CD8-positive, alpha-beta memory T cell (primary cell): ENCODE data around the gene RASL11A. TPM values are rescaled to one million over a fixed set of nuclear protein-coding genes. Genes with fewer than 3 reads are reported as not detected.

ENCODE experiments used
- CTCF ChIA-PET: fragments of 350-600 bp; sonication (Branson Sonifier 250); formaldehyde crosslinking; loops from one replicate; lab custom pipeline; 2021; ENCODE audit warnings: antibody characterized with exemption; lab: Charles Lee
- POLR2A ChIA-PET: fragments of 350-600 bp; sonication (Branson Sonifier 250); formaldehyde crosslinking; loops from one replicate; lab custom pipeline; 2021; ENCODE audit warnings: antibody characterized with exemption; lab: Charles Lee
- DNase-seq, 5 donors: peaks; one replicate each; pipeline versions ENCODE4 v3.0.0 to v3.0.0-alpha.2; 2020 to 2022; ENCODE audit warnings: mixed read lengths in 1 of 5
- H3K27ac ChIP-seq: one replicate; pipeline ENCODE4 v1.7.0; 2013; ENCODE audit warnings: low read depth, mild to moderate bottlenecking, low read length, moderate library complexity
- H3K27me3 ChIP-seq: 2 replicates; pipeline ENCODE4 v1.7.0; 2013; ENCODE audit warnings: low read length, mild to moderate bottlenecking; ENCODE audit not compliant: insufficient read depth, poor library complexity, severe bottlenecking
- H3K36me3 ChIP-seq: 2 replicates; pipeline ENCODE4 v1.7.0; 2013; ENCODE audit warnings: mild to moderate bottlenecking, low read length, moderate library complexity; ENCODE audit not compliant: insufficient read depth
- H3K4me1 ChIP-seq: 2 replicates; pipeline ENCODE4 v1.7.0; 2013; ENCODE audit warnings: mild to moderate bottlenecking, low read length, moderate library complexity; ENCODE audit not compliant: insufficient read depth
- H3K4me3 ChIP-seq: 2 replicates; pipeline ENCODE4 v1.7.0; 2013; ENCODE audit warnings: mild to moderate bottlenecking, low read length
- H3K9me3 ChIP-seq: 2 replicates; pipeline ENCODE4 v1.7.0; 2013; ENCODE audit warnings: mild to moderate bottlenecking, low read length
- H3K27ac Mint-ChIP-seq, 8 donors: one replicate each; pipeline ENCODE4 v1.8.0; 2020 to 2021; ENCODE audit warnings: mixed read lengths in 8 of 8, mild to moderate bottlenecking in 6 of 8, inconsistent platforms in 3 of 8, moderate library complexity in 3 of 8
- H3K27me3 Mint-ChIP-seq, 2 donors: one replicate each; pipeline ENCODE4 v1.8.0; 2020 to 2021; ENCODE audit warnings: mixed read lengths in 2 of 2, mild to moderate bottlenecking in 1 of 2, moderate library complexity in 1 of 2
- H3K36me3 Mint-ChIP-seq, 3 donors: one replicate each; pipeline ENCODE4 v1.8.0; 2020 to 2021; ENCODE audit warnings: mixed read lengths in 3 of 3, inconsistent platforms in 1 of 3, mild to moderate bottlenecking in 1 of 3
- H3K4me1 Mint-ChIP-seq, 3 donors: one replicate each; pipeline ENCODE4 v1.8.0; 2020 to 2021; ENCODE audit warnings: mixed read lengths in 3 of 3, inconsistent platforms in 1 of 3, mild to moderate bottlenecking in 1 of 3
- H3K4me3 Mint-ChIP-seq, 7 donors: one replicate each; pipeline ENCODE4 v1.8.0; 2020 to 2021; ENCODE audit warnings: mixed read lengths in 7 of 7, mild to moderate bottlenecking in 6 of 7, moderate library complexity in 4 of 7, inconsistent platforms in 2 of 7
- H3K9me3 Mint-ChIP-seq, 5 donors: one replicate each; pipeline ENCODE4 v1.8.0; 2020 to 2022; ENCODE audit warnings: mixed read lengths in 5 of 5, mild to moderate bottlenecking in 3 of 5, moderate library complexity in 2 of 5, inconsistent platforms in 1 of 5
- polyA plus RNA-seq: library from polyadenylated mRNA; unstranded; fragments of 300-500 nt; fragmentation: Illumina TruSeq; gene quantifications from one replicate; pipeline ENCODE4 v1.2.3, GENCODE V29; 2021
- total RNA-seq, 2 experiments: library from RNA; stranded (reverse); gene quantifications; one replicate each; pipeline ENCODE4 v1.2.3, GENCODE V29; 2021

RASL11A gene
- total and polyA plus RNA-seq, 3 experiments from 2014 or later: 0.75 to 6.3 (median 5.3) TPM

DNA sequence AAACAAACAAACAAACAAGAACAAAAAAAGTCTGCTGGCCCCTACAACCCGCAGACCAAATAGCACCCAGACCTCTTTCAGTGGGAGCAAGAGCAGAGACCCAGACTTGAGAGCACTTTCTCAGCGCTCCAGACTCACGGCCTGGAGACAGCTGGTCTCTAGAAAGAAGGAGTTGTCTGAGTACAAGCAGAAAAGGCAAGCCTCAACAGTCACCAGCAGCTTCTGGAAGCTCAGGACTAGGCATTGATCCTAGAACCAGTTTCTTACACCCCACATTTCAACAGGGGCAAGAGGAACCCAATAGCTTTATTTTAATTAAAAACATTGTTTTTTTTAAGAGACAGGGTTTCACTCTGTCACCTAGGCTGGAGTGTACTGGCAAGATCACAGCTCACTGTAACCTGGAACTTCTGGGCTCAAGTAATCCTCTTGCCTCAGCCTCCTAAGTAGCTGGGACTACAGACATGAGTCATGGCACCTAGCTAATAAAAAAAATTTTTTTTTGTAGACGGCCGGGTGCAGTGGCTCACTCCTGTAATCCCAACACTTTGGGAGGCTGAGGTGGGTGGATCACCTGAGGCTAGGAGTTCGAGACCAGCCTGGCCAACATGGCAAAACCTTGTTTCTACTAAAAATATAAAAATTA is 30.4 kb downstream of the RASL11A start:
- H3K27ac ChIP-seq: no peak overlapping the region
- Mint-ChIP-seq H3K4me3 (no peak overlapping the region), H3K36me3 (no peaks in the 10 kb centered on the region), H3K27ac (no peak overlapping the region), H3K27me3 (peaks cover 9 to 42% of the 10 kb centered on the region in 2 donors), H3K4me1 (peaks cover 0 to 7% (median 4%) of the 10 kb centered on the region in 3 donors), H3K9me3 (peaks cover 0 to 4% (median 0%) of the 10 kb centered on the region in 5 donors)
- ChIA-PET CTCF (interaction anchor here (2.2 kb wide), 1 partner anchor 31 kb away, joined by 6 read pairs; the partner anchor contains the start of gene RASL11A), POLR2A (no interaction called here)
- no peaks in the 10 kb centered on the region for H3K36me3 ChIP-seq
- no peaks in the 10 kb centered on the region for H3K9me3 ChIP-seq
- peaks cover 15% of the 10 kb centered on the region for H3K4me1 ChIP-seq
- H3K27me3 ChIP-seq: no peaks in the 10 kb centered on the region
- no peak for DNase-seq
- no peak overlapping the region for H3K4me3 ChIP-seq

DNA sequence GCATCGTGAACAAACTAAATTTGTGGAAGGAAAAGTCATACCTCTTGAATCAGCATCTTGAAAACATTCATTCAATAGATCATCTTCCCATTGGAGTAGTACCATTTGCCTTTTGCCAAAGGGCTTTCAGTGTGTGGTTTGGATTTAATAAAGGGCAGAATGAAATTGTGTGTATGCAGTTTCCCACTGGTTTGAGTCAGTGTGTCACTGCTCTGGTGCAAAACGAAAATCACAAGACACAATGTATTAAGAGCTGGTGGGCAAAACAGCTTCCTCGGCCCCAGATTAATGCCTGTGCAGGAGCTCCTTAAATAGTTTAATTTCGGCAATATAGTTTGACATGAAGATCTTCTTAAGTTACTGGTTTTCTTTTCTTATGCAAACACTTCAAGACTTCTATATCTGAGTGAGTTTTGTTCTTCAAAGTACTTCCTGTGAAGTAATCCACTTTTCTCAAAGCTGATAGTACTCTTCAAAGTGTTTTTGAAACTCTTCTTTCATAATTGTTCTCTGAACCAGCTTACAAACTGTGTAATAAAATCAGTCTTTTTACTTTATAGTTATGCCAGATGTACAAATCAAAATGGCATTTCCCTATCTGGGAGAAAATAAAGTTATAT is 32.1 kb downstream of the RASL11A start:
- H3K9me3 Mint-ChIP-seq: peaks cover 0 to 4% (median 0%) of the 10 kb centered on the region in 5 donors
- ChIA-PET POLR2A (no interaction called here), CTCF (no interaction called here)
- Histone ChIP-seq H3K4me3 (no peak overlapping the region), H3K4me1 (peaks cover 15% of the 10 kb centered on the region), H3K27ac (no peak overlapping the region), H3K9me3 (no peaks in the 10 kb centered on the region), H3K36me3 (no peaks in the 10 kb centered on the region), H3K27me3 (no peaks in the 10 kb centered on the region)
- no peaks in the 10 kb centered on the region for H3K36me3 Mint-ChIP-seq
- DNase-seq: peak in 1 of 5 donors; percentile 44
- no peak overlapping the region for H3K27ac Mint-ChIP-seq
- H3K4me1 Mint-ChIP-seq: peaks cover 0 to 7% (median 4%) of the 10 kb centered on the region in 3 donors
- H3K4me3 Mint-ChIP-seq: no peak overlapping the region
- peaks cover 9 to 37% of the 10 kb centered on the region in 2 donors for H3K27me3 Mint-ChIP-seq

DNA sequence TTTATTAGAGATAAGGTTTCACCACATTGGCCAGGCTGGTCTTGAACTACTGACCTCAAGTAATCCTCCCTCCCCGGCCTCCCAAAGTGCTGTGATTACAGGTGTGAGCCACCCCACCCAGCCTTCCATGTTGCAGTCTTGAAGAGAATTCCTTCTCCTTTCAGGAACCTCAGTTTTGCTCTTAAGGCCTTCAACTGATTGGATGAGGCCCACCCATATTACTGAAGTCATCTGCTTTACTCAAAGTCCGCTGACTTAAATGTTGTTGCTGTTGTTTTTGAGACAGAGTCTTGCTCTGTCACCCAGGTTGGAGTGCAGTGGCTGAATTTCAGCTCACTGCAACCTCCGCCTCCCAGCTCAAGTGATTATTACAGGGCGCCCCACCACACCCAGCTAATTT is 33.5 kb downstream of the RASL11A start:
- H3K27me3 Mint-ChIP-seq: peaks cover 11 to 26% of the 10 kb centered on the region in 2 donors
- no peaks in the 10 kb centered on the region for H3K27me3 ChIP-seq
- no peak overlapping the region for H3K27ac ChIP-seq
- CTCF ChIA-PET: no interaction called here
- POLR2A ChIA-PET: no interaction called here
- no peak overlapping the region for H3K27ac Mint-ChIP-seq
- no peaks in the 10 kb centered on the region for H3K9me3 ChIP-seq
- H3K9me3 Mint-ChIP-seq: peaks cover 0 to 4% (median 0%) of the 10 kb centered on the region in 5 donors
- no peaks in the 10 kb centered on the region for H3K36me3 ChIP-seq
- no peak overlapping the region for H3K4me3 ChIP-seq
- no peak for DNase-seq
- H3K4me3 Mint-ChIP-seq: no peak overlapping the region
- H3K4me1 ChIP-seq: peaks cover 15% of the 10 kb centered on the region
- no peaks in the 10 kb centered on the region for H3K36me3 Mint-ChIP-seq
- H3K4me1 Mint-ChIP-seq: peaks cover 0 to 7% (median 4%) of the 10 kb centered on the region in 3 donors

DNA sequence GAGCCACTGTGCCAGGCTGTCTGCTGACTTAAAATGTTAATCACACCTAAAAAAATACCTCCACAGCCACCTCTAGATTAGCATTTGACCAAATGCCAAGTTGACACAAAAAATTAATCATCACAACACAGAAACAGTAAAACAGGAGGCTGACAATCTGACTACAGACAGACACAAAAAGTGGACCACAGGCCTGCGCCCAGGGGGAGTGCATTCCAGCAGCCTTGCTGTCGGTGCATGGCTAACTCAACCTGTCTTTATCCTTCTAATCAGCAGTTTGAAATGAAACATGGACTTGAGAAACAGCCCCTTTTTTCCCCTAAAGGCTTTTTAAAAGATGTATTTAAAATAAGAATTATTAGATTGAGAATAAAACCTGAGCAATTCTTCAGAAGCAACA is 34.0 kb downstream of the RASL11A start:
- H3K4me1 ChIP-seq: peaks cover 15% of the 10 kb centered on the region
- Mint-ChIP-seq H3K36me3 (no peaks in the 10 kb centered on the region), H3K9me3 (peaks cover 0 to 4% (median 0%) of the 10 kb centered on the region in 5 donors), H3K4me1 (peaks cover 0 to 7% (median 4%) of the 10 kb centered on the region in 3 donors), H3K27me3 (peaks cover 7 to 20% of the 10 kb centered on the region in 2 donors), H3K27ac (peak overlapping the region in 1 of 8 donors; percentile 47), H3K4me3 (no peak overlapping the region)
- no peaks in the 10 kb centered on the region for H3K9me3 ChIP-seq
- no peak overlapping the region for H3K4me3 ChIP-seq
- ChIA-PET POLR2A (no interaction called here), CTCF (no interaction called here)
- H3K27ac ChIP-seq: no peak overlapping the region
- H3K36me3 ChIP-seq: no peaks in the 10 kb centered on the region
- no peaks in the 10 kb centered on the region for H3K27me3 ChIP-seq
- DNase-seq: no peak

DNA sequence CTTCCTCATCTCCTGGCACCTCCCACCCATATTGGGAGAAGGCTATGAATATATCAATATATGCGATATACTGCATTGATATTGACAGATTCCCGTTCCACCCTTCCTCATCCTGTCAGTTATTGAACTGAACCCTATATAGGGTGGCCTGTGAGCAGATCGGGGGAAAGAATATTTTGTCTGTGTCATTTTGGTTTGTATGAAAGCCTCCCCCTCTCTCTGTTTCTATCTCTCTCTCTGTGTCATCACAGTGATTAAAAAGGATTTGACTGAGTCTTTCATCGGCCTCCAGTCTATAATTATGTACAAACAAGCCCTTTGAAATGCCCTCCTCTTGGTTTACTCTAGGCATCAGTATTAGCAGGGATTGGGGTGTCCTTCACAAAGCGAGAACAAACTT is 35.7 kb downstream of the RASL11A start:
- CTCF ChIA-PET: no interaction called here
- no peak overlapping the region for H3K27ac Mint-ChIP-seq
- peaks cover 2 to 15% of the 10 kb centered on the region in 2 donors for H3K27me3 Mint-ChIP-seq
- H3K9me3 Mint-ChIP-seq: peaks cover 0 to 4% (median 0%) of the 10 kb centered on the region in 5 donors
- Histone ChIP-seq H3K4me3 (no peak overlapping the region), H3K27me3 (no peaks in the 10 kb centered on the region), H3K36me3 (no peaks in the 10 kb centered on the region), H3K27ac (no peak overlapping the region), H3K9me3 (no peaks in the 10 kb centered on the region), H3K4me1 (peaks cover 15% of the 10 kb centered on the region)
- DNase-seq: no peak
- no peaks in the 10 kb centered on the region for H3K36me3 Mint-ChIP-seq
- peaks cover 0 to 7% (median 4%) of the 10 kb centered on the region in 3 donors for H3K4me1 Mint-ChIP-seq
- POLR2A ChIA-PET: no interaction called here
- H3K4me3 Mint-ChIP-seq: no peak overlapping the region

DNA sequence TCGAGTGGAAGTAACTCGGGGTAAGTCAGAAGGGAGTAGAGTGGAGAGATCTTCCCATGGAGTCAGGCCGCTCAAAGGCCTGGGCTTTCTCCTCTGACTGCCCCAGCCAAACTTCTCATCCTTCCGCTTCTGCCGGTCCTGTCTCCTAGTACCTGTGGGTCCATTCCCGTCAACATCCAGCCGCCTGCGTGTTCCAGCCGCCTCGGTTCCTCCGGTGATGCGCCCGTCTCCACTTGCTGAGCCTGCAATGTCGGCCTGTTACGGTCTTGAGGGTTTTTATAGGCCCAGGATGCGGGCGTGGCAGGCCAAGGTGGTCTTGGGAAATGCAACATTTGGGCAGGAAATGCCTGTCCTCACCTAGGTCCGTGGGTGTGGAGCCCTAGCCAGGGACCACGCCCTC is 38.3 kb downstream of the RASL11A start:
- Histone ChIP-seq H3K9me3 (no peaks in the 10 kb centered on the region), H3K27ac (no peak overlapping the region), H3K4me3 (no peak overlapping the region), H3K4me1 (no peaks in the 10 kb centered on the region), H3K27me3 (no peaks in the 10 kb centered on the region), H3K36me3 (no peaks in the 10 kb centered on the region)
- H3K9me3 Mint-ChIP-seq: no peaks in the 10 kb centered on the region
- CTCF ChIA-PET: no interaction called here
- no peak overlapping the region for H3K4me3 Mint-ChIP-seq
- DNase-seq: no peak
- no peaks in the 10 kb centered on the region for H3K4me1 Mint-ChIP-seq
- peaks cover 2 to 13% of the 10 kb centered on the region in 2 donors for H3K27me3 Mint-ChIP-seq
- POLR2A ChIA-PET: no interaction called here
- H3K27ac Mint-ChIP-seq: no peak overlapping the region
- H3K36me3 Mint-ChIP-seq: no peaks in the 10 kb centered on the region

DNA sequence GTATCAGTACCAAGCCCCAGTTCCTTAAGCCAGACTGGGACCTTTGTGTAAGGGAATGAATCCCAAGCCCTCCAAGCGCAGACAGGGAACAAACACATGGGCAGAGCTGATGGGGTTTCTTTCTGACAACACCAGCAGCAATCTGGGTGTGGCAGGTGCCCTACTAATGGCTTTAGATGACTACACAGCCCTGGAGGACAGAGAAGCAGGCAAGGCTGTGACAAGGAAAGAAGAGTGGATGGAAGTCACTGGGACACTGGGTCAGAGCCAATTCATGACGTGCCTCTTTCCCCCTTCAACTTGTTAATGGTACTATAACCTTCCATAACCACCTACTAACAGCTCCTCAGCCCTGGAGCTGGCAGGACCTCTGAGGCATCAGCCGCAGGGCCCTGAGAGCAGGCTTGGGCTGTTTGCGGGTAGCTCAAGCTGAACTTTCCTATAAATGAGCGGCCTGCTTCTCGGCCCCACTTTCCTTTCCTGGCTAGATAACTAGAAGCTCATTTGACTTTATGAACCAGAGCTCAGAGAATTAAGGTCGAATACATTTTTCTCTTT is 38.9 kb downstream of the RASL11A start:
- Histone ChIP-seq H3K4me3 (no peak overlapping the region), H3K27me3 (no peaks in the 10 kb centered on the region), H3K36me3 (no peaks in the 10 kb centered on the region), H3K9me3 (no peaks in the 10 kb centered on the region), H3K4me1 (no peaks in the 10 kb centered on the region), H3K27ac (no peak overlapping the region)
- peak overlapping the region in 1 of 8 donors; percentile 86 for H3K27ac Mint-ChIP-seq
- POLR2A ChIA-PET: no interaction called here
- CTCF ChIA-PET: interaction anchor here (1.5 kb wide), 1 partner anchor 15 kb away, joined by 3 read pairs; no protein-coding TSS in a partner anchor
- H3K4me3 Mint-ChIP-seq: no peak overlapping the region
- H3K9me3 Mint-ChIP-seq: no peaks in the 10 kb centered on the region
- no peak for DNase-seq
- H3K27me3 Mint-ChIP-seq: peaks cover 4 to 15% of the 10 kb centered on the region in 2 donors
- H3K36me3 Mint-ChIP-seq: no peaks in the 10 kb centered on the region
- no peaks in the 10 kb centered on the region for H3K4me1 Mint-ChIP-seq

DNA sequence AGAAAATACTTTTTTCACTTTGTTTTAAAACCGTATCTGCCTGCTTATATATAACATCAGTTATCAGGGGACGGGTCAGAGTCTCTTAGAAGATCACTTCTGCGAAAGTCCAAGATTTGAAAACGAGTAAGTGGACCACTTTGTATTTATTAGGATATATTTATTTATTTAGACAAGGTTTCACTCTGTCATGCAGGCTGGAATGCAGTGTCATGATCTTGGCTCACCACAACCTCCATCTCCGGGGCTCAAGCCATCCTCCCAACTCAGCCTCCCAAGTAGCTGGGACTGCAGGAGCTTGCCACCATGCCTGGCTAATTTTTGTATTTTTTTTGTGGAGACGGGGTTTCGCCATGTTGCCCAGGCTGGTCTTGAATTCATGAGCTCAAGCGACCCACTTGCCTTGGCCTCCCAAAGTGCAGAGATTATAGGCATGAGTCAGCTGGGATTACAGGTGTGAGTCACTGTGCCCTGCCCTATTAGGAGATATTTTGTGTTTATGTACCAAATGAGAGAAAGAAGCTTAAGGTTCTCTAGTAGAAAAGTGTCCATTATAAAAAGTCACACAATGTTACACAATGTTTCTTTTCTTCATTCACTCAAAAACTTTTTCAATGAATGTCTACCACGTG is 39.5 kb downstream of the RASL11A start:
- Mint-ChIP-seq H3K27me3 (peaks cover 7 to 18% of the 10 kb centered on the region in 2 donors), H3K27ac (no peak overlapping the region), H3K9me3 (no peaks in the 10 kb centered on the region), H3K36me3 (no peaks in the 10 kb centered on the region), H3K4me1 (no peaks in the 10 kb centered on the region), H3K4me3 (no peak overlapping the region)
- no peaks in the 10 kb centered on the region for H3K36me3 ChIP-seq
- H3K4me1 ChIP-seq: no peaks in the 10 kb centered on the region
- ChIA-PET CTCF (interaction anchor here (1.5 kb wide), 1 partner anchor 16 kb away, joined by 3 read pairs; no protein-coding TSS in a partner anchor), POLR2A (no interaction called here)
- DNase-seq: no peak
- no peak overlapping the region for H3K27ac ChIP-seq
- no peaks in the 10 kb centered on the region for H3K27me3 ChIP-seq
- no peaks in the 10 kb centered on the region for H3K9me3 ChIP-seq
- no peak overlapping the region for H3K4me3 ChIP-seq
